GM18861 (cell line): ENCODE results near the gene DHX32.

ENCODE experiments used
- ATAC-seq: cut with Tn5 transposase; IDR thresholded peaks from one replicate; pipeline ENCODE4 v1.9.1; 2021; ENCODE audit not compliant: unreplicated experiment

The DHX32 gene

DNA sequence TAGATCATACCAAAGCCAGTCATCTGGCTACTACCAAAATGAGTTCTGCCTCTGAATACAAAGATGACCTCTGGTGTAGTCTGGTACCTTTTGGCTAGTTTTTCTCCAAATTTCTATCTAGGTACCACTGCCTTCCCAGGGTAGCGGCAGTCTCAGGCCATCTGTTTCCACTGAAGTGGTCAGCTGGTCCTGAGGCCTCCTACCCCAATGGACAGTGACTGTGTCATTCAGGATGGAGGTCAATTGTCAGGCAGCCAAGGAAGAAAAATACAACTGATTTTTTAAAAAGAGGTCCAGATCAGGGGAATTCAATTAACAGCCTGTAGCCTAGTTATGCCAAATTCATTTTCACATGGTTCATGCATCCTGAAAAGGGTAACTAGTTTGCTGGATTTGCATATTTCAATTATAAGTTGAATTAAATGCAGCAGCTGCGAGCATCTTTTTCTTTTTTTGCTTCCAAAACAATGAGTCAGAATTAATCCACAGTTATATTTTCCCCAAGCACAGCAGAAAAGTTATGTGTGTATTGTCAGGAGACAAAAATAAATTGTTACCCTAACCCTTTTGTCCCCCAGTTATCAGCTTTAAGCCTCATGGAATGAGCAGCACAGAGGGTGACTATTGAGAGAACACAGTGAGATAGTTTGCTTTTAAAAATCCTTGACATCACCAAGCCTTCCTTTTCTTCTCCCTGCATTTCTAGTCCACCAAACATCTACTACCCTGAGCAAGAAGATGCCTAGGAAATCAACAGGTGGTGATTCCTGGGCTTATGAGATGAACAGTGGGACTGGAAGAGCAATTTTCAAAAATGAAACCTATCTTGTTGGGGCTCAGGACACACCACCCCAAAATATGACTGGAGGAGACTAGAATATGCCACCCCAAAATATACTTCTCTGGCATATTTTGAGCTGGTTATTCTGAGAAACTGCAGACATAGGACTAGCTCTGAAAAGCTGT, 30.0 kb downstream of the DHX32 start:
- no peak for ATAC-seq

DNA sequence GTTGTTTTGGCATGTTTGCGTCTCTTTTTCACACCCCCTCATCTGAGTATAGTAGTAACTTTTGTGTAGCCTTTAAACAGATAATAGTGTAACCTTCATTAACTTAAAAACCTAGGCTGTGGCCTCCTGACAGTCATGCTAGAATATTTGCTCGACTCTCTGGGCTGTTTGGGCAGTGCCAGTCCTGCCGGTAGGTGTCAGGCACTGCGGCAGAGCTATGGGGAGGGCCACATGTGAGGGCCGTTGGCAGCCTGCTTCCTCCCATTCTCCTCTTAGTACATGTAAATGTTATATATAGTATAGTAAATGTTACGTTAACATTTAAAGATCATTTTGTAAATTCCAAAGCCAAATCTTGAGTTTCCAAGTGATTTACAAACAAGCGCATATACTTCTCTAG, 31.6 kb downstream of the DHX32 start:
- no peak for ATAC-seq

DNA sequence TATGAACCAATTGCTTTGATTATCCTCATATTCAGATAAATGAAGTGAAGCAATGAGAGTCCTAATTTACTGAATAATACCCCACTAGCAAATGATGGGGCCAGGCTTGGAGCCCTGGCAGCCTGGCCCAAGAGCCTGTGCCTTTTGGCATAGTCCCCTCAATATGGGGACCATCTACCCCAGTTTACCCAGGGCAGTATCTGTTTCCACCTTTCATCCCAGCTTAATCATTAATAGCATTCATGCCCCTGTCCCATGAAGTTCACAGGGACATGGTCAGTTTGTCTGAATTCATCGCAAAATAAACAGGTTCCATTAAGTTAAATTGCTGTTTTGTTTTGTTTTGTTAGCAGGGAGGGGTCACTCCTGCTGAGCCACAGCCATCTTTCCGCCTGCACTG, 32.2 kb downstream of the DHX32 start:
- ATAC-seq = no peak

DNA sequence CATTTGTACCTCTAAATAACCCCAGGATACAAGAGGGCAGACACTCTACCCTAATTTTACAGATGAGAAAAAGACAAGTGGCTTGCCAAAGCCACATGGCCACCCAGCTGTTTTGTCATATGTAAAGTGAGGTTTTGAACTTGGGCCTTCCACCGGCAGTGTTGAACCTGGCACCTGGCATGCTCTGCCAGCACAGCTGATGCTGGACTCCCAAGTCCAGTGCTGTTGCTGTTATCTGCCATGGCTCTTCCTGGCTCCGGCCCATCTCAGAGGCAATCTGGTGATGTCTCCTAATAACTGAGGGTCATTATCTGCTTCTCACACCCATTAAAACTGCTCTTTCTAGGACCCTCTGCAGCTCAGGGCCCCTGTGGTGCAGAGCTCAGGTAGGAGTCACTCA, 32.7 kb downstream of the DHX32 start:
- no peak for ATAC-seq

DNA sequence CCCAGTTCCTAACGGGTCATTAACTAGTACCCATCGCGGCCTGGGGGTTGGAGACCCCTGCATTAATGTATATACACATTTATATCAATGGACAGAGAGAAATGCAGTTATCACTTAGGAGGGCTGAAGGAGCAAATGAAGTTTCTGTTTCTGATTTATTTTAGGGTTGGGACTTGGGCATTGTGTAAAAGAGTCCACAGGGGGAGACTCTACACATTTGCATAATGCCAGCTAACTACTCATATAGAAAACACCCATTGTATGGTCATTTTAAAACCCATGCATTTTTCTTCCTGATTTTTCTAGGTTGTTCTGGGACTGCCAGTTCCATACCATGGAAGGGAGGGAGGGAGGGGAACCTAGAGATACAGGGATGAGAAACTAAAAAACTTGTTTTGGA, 34.2 kb downstream of the DHX32 start:
- peak; percentile 67 for ATAC-seq

DNA sequence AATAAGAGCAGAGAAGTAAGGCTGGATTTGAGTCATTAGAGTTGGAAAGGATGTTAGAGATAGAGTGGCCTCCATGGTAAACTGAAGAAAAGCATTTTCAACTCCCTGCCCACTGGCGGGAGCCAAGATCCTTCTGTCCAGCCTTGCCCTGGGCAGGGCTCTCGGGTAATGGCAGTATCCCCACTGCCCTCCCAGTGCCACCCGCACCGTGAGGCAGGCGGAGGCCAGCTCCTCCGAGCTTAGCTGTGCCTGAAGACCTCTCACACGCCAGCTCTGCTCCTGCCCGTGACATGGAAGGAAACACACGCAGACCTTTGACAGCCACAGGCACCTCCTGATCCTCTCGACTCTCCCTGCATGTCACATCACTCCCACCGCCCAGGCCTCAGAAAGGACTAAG, 35.5 kb downstream of the DHX32 start:
- ATAC-seq = no peak

DNA sequence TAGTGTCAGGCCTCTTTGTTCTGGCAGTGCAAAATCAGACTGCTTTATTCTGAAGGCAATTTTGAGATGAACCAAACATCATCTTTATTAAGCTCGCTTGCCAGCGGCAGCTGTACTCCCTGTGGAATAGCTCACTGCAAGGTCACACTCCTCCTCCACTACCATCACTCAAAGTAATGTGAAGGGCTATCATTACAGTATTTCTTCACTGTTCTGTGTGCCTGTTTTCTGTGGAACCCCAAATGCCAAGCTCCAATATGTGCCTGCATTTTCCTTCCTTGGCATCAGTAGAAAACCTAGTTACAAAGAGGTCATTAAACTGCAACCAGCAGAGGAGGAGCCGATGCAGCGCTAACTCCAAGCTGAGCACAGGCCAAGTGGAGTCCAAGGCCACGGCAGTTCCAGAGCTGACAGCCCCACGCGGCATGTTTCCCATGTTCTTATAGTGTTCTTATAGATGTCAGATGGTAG, 36.3 kb downstream of the DHX32 start:
- ATAC-seq = no peak

DNA sequence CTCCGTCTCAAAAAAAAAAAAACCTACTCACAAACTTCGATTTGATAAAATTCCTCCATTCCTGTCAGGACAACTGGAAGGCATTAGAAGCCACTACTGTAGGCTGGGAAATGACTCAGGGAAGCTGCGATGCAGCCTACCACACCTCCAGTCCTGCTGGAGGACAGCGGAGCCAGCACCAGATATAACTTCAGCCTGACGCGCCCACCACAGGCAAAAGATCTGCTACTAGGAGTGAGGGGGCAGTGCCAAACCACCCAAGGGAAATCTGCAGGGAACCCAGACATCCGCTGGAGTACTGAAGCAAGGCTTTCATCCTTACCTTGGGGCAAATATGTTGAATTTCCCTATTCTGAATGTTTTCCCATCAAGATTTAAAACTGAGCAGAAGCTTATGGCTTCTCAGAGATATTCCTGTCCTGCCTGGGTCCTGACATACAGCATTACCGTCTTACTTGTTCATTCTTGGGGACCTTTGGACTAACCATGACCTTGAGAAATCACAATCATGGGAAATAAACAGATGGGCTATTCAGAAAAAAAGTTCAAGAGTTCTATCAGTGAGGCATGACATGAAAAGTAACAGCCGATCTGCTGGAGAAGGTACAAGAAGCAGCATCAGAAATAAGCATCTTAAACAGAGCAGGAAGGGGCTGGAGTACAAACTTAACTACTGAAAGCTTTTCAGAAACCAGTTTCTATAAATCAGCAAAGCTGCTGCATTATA, 37.3 kb downstream of the DHX32 start:
- no peak for ATAC-seq

DNA sequence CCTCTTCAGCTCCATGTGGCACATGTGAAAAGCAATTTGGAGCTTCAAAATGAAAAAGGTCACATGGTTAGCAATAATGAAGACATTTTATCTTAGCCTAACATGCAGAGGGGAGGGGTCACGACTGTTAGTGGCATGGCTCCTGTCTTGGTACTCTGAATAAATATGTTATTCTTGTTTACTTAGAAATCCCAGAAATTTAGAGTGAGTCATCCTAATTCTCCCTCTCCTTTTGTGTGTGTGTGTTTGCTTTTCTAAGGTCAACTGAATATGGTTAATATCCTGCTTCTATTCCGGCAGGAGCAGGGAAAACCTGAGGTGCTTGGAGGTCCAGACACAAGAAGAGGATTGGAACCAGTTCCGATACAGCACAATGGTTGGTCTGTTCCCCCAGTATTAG, 40.1 kb downstream of the DHX32 start:
- ATAC-seq = no peak

DNA sequence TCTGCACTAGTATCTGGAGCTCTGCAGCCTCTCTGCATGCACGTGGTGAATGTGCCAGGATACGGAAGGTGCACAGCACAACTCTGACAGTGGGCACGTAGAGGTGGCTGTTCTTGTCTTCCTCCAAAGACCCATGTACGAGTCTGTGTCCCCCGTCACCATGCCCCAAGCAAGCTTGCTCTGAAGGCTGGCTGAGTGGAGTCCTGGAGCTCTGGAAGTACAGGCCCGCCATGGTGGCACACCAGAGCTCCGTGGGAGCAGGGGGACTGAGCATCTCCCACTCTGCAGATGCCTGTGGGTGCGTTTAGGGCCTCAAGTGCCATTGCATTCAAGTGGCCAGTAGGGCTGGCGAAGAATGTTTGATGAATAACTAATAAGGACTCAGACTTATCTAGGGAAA, 40.7 kb downstream of the DHX32 start:
- no peak for ATAC-seq

DNA sequence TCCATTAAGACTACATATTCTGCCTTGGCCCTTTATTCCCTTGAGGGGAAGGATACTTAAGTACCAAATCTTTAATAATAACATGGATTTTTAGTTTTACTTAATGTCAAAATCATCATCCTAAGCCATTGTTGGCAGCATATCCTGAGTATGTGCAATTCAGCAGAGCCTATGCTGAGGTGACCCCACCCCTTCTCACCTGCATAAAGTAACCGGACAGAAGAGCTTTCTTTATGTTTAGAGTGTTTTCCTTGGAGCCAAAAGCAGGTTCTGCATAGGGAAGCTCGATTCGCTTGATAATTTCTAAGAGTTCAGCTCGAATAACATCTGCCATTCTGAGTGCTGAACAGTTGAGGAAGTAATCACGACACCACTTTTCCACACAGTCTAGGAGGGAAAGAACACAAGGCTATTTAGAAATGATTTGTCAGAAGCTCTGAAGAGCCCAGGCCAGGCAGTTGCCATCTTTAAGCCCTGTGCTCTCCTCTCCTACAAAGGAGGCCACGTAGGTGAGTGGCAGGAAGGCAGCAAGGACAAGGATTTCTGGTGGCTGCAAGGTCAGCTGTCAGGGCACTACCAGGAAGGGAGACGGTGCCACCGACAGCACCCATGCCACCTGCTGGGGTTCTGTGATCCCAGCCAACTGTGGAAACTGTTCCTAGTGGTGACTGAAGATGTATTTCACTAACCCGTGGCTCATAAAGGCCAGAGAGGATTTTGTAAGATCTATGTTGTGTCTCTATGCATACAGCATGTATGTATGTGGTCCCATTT, 42.1 kb downstream of the DHX32 start:
- no peak for ATAC-seq

DNA sequence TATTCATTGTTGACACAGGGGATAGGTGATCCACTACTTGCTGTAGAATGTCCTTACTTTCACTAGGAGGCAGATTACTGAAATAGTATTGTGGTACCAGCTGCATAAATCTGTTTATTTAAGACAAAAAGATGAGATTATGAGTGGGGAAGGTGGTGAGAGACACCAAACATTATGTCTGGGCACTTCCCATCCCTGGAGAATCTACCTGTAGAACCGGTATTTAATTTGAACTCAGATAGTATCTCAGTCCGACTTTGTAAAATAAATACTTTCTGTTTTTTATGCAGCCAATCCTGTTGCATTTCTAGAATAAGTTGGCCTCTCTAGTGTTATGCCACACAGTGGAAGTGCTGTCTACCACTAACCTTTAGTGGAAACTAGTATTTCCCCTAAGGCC, 44.3 kb downstream of the DHX32 start:
- no peak for ATAC-seq

DNA sequence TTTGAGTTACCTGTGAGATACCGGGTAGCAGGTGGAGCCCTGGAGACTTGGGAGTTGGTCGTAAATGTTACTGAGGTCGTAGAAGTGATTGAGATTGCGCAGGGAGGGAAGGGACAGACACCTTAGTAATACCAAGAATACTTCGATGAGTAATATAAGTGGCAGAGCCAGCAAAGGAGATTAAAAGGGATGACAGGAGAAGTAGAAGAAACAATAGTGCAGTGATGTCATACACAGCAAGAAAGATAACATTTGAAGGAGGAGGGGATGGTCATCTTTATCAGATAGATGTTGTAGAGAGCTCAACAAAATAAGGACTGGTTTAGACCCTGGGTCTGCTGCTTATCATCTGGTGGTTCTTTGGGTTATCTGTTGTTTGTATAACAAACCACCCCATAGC, 52.8 kb downstream of the DHX32 start:
- ATAC-seq = no peak

DNA sequence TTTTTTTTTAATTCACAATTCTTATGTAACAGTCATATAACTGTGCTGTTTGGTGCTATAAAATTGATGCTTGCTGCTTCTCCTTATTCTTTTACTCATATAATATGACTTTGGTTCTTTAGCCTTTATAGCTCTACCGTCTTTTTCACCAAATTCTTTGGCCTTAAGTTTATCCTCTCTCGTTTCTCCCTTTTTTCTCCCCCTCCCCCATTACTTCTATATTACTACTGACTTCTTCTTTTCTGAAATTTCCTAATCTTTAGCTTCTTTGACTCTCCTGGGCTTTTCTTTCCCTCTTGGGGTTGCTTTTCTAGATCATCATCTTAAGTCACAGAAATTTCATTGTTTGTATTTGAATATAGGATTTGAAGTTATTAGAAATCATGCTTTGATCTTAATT, 54.0 kb downstream of the DHX32 start:
- no peak for ATAC-seq

DNA sequence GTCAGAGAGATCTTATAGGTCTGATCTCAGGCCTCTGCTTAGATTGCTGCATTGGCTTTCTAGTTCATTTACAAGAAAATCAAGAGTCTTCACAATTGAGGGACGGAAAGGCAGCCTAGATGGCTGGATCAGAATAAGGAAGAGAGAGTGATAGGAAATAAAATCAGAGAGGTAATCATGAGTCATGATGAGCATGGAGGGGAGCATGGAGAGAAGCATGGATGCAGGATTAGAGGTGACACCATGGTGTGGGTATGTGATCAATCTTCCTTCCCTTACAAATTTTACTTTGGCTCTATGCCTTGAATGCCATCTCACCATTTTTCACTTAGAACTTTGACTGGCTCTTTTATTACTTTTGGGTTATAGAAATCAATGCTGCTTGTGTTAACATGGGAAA, 56.4 kb downstream of the DHX32 start:
- ATAC-seq = no peak

DNA sequence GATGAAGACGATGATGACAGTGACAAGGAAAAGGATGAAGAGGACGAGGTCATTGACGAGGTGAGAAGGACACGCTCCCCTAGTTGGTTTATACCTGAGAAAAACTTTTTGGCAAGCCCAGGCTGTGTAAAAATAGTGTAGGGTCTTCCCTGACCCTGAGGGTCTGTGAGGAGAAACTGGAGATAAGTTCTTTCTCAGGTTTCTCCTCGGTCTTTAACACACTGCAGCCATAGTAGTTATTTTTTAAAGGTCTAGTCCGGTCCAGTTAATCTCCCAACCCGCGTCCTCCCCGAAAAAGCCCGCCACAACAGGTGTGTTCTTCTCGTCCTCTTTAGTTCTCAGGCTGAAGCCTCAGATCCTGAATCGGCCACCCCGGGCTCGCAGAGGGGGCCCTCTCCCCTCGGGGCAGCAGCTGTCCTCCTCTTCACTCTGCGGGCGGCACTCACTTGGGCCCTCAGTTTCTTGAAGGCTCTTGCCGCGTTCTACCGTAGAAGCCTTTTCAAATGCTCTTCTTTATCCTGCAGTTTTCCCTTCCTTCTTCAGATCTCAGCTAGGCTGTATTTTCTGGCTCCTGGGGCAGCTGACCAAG, 57.3 kb downstream of the DHX32 start:
- ATAC-seq = no peak

DNA sequence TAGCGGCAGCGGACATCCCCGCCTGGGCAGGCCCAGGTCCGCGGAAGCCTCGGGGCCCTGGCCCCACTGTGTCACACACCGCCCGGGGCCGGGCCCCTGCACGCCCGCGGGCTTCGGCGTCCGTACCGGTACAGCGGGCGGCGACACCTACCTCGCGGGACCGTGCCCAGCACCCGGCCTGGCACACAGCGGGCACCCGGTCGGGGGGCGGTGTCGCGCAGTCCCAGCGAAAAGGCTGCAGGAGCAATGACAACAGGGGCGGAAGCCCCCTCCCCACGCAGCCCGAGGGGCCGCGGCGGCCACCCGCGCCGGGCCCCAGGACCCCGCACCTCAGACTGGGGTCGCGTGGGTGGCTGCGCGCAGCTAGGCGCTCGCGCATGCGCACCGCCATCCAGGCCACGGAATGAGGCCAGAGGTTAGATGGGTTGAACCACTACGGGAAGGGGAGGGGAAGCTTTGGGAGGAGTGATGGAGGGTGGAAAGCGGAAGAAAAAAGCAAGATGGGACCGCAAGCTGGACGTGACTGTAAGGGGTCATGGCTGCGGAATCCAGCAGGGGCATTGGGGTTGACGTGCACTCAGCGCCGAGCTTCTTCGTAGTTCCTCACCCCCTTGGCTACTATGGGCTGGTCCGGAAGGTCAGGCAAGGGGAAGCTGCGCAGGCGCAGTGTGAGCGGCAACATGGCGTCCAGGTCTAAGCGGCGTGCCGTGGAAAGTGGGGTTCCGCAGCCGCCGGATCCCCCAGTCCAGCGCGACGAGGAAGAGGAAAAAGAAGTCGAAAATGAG, 58.0 kb downstream of the DHX32 start, which contains the start of the genes BCCIP and UROS:
Gene BCCIP (plus strand): TSS at position 669 of the 785 bp plus-strand sequence. CDS start 12 bp downstream, at position 681.
Gene UROS (minus strand): TSS at position 381 of the 785 bp plus-strand sequence. CDS start 6,759 bp downstream, outside the sequence.
- ATAC-seq = peak; percentile 71

DNA sequence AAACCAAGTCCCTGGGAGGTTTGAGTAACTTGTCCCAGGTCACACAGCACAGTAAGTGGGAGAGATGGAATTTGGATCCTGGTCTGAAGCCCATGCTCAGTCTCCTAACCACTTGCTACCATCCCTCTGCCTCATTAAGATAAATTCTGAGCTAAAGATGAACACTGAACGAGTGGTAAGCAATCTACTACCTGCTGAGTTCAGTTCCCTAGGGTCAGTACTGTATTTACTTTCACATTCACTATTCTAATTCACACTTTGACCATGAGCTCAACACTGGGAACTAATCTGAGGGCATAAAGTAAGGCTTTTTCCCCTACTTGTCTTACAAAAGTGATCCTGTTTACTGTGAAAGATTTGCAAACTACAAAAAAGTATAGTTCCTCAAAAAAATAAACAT, 60.4 kb downstream of the DHX32 start:
- ATAC-seq = peak; percentile 66

DNA sequence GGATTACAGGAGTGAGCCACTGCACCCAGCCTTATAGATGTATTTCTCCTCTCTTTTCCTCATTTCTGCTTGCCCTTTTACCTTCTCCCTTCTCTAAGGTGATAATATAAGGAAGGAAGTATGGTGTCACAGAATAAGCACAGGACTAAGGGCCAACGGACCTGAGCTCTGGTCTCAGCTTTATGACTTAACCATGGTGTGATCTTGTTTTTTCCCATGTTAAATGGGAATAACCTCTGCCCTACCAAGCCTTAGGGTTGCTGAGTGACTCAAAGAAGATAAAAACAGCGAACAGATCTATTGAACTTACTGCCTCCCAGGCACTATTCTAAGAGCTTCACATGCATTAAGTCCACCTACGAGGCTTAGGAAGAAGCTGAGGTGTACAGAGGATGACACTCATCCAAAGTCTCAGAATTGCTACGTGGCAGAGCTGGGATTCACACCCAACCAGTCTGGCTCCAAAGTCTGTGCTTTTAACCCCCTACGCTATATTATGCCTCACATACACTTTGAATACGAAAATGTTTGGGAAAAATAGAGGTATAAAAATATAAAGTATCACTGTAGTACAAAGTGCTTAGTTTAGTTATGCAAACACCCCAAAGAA, 63.6 kb downstream of the DHX32 start:
- ATAC-seq = no peak

DNA sequence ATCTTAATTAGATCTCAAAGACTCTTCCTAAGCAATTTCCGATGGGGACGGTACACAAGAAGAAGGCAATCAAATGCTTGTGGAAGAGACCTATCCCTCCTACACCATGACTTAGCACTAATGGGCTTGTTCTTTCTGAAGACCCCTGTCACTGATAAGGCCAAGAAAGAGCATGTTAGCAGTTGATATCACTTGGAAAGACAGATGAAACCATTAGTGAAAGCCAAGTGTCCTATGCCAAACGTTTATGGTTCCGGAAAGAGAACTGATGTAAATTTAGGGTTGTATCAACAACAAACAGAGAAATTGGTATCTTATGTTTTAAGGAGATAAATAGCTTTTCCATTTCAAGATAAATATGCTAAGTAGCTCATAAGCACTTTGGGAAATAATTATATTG, 64.5 kb downstream of the DHX32 start:
- ATAC-seq = no peak
